ENCODE results near the gene PYGM. TPM values are rescaled to one million over a fixed set of nuclear protein-coding genes. Genes with fewer than 3 reads are reported as not detected.

Gene PYGM
- total RNA-seq, 1 experiment from 2014 or later: 6.6 TPM

DNA sequence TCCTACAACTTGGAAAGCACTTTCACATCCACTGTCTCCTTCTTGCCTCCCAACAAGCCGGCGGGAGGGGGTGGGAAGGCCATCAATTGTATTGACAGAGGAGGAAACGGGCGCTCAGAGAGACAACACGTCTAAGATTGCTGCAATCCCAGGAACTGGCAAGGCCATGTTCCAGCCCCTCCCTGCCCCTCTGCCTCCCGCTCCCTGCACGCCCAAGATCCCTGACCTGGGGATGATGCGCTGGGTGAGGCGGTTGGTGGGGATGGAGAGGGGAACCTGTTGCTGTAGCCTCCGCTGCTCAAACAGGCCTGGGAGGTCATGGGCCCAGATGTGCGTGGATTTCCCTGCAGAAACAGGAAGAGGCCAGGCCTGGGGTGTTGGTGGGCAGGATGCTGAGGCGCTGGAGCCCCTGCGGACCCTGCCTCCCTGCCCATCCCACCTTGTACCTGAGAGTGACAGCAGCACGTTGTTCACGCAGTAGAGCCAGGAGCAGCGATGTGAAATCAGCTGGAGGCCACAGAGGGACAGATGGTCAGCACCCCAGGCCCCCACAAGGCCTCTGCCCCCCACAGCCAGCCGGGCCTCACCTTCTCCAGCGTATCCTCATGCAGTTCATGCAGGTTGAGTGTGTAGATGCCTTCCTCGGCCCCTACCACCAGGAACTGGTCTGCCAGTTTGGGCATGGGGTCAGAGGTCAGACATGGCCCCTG is 36.4 kb upstream of the PYGM start:
- Mint-ChIP-seq H3K4me3 (no peak overlapping the region), H3K27me3 (ENCODE audit: low read depth) (no peaks in the 10 kb centered on the region), H3K9me3 (no peaks in the 10 kb centered on the region), H3K4me1 (no peaks in the 10 kb centered on the region), H3K36me3 (no peaks in the 10 kb centered on the region), H3K27ac (no peak overlapping the region)
- ChIA-PET CTCF (no interaction called here), POLR2A (interaction anchor here (0.5 kb wide), 1 partner anchor 997 kb away, joined by 4 read pairs; no protein-coding TSS in a partner anchor)
- no peak for ATAC-seq
- TF ChIP-seq ZNF281 (CRISPR knock-in tag; IDR thresholded peaks at IDR 0.05) (no peak), KAT7 (CRISPR knock-in tag; IDR thresholded peaks at IDR 0.05; ENCODE audit: borderline replicate concordance) (no peak), ZMAT4 (CRISPR knock-in tag; IDR thresholded peaks at IDR 0.05) (no peak), ZBTB21 (CRISPR knock-in tag; IDR thresholded peaks at IDR 0.05; ENCODE audit: borderline replicate concordance) (no peak), SOX15 (CRISPR knock-in tag; IDR thresholded peaks at IDR 0.05) (no peak), SMAD3 (CRISPR knock-in tag; IDR thresholded peaks at IDR 0.05; ENCODE audit: borderline replicate concordance) (no peak), HMGXB4 (CRISPR knock-in tag; IDR thresholded peaks at IDR 0.05) (no peak), NR3C1 (CRISPR knock-in tag; conservative IDR thresholded peaks at IDR 0.05; ENCODE audit: low read depth) (no peak), ETV6 (CRISPR knock-in tag; IDR thresholded peaks at IDR 0.05) (no peak)
- TF ChIP-seq, protein P1, sequence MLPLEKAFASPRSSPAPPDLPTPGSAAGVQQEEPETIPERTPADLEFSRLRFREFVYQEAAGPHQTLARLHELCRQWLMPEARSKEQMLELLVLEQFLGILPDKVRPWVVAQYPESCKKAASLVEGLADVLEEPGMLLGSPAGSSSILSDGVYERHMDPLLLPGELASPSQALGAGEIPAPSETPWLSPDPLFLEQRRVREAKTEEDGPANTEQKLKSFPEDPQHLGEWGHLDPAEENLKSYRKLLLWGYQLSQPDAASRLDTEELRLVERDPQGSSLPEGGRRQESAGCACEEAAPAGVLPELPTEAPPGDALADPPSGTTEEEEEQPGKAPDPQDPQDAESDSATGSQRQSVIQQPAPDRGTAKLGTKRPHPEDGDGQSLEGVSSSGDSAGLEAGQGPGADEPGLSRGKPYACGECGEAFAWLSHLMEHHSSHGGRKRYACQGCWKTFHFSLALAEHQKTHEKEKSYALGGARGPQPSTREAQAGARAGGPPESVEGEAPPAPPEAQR (CRISPR knock-in tag; IDR thresholded peaks at IDR 0.05): no peak
- TF ChIP-seq, protein P2, sequence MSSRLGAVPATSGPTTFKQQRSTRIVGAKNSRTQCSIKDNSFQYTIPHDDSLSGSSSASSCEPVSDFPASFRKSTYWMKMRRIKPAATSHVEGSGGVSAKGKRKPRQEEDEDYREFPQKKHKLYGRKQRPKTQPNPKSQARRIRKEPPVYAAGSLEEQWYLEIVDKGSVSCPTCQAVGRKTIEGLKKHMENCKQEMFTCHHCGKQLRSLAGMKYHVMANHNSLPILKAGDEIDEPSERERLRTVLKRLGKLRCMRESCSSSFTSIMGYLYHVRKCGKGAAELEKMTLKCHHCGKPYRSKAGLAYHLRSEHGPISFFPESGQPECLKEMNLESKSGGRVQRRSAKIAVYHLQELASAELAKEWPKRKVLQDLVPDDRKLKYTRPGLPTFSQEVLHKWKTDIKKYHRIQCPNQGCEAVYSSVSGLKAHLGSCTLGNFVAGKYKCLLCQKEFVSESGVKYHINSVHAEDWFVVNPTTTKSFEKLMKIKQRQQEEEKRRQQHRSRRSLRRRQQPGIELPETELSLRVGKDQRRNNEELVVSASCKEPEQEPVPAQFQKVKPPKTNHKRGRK (CRISPR knock-in tag; IDR thresholded peaks at IDR 0.05; ENCODE audit: borderline replicate concordance): no peak
- TF ChIP-seq, protein P3, sequence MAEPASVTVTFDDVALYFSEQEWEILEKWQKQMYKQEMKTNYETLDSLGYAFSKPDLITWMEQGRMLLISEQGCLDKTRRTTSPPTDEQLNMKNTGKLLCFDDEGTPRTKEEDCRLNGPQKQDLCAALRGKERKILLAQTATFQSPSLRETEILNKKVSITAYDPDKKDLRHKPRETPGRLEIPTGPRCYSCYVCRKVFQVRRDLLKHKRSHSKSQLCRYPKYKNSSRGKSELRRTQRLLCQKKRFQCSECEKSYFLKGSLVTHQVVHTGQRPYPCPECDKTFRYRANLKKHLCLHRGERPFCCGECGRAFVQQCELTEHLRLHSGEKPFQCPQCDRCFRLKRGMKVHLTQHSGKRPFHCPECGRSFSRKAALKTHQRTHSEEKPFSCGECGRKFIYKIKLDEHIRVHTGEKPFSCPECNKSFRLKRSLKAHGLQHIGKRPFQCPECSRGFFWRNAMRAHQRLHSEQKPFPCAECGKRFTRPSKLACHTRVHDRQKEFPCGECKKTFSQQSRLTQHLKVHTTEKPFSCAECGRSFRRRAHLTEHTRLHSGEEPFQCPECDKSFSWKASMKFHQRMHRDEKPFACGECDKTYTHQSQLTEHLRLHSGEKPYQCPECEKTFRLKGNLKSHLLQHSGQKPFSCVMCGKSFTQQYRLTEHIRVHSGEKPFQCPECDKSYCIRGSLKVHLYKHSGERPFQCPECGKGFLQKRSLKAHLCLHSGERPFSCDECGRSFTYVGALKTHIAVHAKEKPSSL (CRISPR knock-in tag; conservative IDR thresholded peaks at IDR 0.05): no peak
- TF ChIP-seq, protein P4, sequence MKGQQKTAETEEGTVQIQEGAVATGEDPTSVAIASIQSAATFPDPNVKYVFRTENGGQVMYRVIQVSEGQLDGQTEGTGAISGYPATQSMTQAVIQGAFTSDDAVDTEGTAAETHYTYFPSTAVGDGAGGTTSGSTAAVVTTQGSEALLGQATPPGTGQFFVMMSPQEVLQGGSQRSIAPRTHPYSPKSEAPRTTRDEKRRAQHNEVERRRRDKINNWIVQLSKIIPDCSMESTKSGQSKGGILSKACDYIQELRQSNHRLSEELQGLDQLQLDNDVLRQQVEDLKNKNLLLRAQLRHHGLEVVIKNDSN (CRISPR knock-in tag; IDR thresholded peaks at IDR 0.05): no peak
- TF ChIP-seq, protein P5, sequence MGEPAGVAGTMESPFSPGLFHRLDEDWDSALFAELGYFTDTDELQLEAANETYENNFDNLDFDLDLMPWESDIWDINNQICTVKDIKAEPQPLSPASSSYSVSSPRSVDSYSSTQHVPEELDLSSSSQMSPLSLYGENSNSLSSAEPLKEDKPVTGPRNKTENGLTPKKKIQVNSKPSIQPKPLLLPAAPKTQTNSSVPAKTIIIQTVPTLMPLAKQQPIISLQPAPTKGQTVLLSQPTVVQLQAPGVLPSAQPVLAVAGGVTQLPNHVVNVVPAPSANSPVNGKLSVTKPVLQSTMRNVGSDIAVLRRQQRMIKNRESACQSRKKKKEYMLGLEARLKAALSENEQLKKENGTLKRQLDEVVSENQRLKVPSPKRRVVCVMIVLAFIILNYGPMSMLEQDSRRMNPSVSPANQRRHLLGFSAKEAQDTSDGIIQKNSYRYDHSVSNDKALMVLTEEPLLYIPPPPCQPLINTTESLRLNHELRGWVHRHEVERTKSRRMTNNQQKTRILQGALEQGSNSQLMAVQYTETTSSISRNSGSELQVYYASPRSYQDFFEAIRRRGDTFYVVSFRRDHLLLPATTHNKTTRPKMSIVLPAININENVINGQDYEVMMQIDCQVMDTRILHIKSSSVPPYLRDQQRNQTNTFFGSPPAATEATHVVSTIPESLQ (CRISPR knock-in tag; IDR thresholded peaks at IDR 0.05): no peak
- DNase-seq (ENCODE audit: low spot score): no peak
